WI38 (cell line): ENCODE measurements around the gene ANKRD60.

ENCODE experiments used
- H3K4me3 ChIP-seq: 2 replicates; pipeline ENCODE4 v1.5.1; 2011; ENCODE audit warnings: low read depth, mild to moderate bottlenecking, control low read depth, low read length
- CTCF ChIP-seq: IDR thresholded peaks from 2 replicates; pipeline ENCODE4 v1.5.1; 2012; ENCODE audit warnings: low read depth, mild to moderate bottlenecking, control low read depth, low read length

Gene ANKRD60, protein sequence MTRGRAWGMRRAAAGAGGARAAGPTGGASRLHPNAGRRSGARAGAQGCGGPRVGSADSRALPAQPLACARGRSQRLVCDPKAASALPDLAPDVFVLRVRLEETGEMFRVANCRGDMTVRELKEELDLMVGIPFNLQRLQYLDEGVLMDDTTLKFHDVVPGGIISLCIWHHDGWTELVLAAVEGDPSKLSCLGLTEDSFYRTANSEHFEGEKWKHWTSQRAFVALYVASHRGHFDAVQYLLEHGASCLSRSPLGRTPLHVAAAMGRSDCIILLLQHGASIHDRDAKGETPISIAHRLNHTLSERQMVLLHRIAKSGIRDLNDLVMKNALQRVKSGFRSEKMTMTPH

GRCh38 chr20:58228484-58229197, at the start of gene ANKRD60:
ANKRD60 (minus strand) TSS chr20:58228653; CDS start chr20:58228653, 0 bp downstream.
- H3K4me3 ChIP-seq, result peak within 1 kb of the TSS; percentile 45
- no peak for TF ChIP-seq CTCF

DNA sequence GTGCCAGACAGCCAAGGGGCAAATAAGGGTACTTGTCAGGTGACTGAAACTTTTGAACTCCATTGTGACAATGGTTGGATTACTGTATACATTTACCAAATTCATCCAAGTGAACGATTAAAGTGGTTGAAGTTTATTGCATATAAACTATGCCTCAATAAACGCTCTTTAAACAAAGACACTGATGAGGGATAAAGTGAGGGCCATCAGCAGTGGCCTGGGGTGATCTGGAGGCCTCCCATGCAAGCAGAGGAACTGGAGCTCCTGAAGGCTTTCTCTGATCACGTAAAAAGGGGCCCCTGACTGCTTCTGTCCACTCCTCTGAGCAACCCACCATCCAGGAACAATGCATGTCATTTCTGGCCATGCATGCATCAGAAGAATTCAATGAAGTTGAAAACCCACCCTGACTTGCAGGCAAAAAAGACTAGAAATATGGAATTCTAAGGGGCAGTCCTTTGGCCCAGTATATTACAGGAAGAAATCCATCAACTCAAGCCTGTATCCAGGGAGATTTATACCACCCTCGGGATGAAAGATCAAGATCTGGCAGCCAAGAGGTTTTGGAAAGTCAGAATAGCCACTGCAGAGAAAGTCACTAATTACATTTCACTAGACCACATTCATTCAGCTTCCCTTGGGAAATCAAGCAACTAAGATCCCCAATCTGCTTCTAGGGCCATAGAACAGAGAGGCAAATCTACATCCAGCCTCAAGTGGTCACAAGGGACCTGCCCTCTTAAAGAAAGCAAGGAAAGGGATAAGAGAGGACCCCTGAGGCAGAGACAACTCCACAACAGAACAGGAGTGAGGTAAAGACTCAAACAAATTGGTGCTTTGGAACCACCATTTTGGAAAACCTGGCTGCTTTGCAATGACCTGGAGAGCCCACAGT, 49.4 kb upstream of the ANKRD60 start:
- no peak overlapping the region for H3K4me3 ChIP-seq
- no peak for TF ChIP-seq CTCF

- no peak for TF ChIP-seq CTCF
Observed at GRCh38 chr20:58277107-58277506, 48.7 kb upstream of the ANKRD60 start.

GRCh38 chr20:58274384-58274783, 45.9 kb upstream of the ANKRD60 start:
- TF ChIP-seq CTCF, result no peak

More at GRCh38 chr20:58277107-58277506, 48.7 kb upstream of the ANKRD60 start:
- H3K4me3 ChIP-seq, result no peak overlapping the region

DNA sequence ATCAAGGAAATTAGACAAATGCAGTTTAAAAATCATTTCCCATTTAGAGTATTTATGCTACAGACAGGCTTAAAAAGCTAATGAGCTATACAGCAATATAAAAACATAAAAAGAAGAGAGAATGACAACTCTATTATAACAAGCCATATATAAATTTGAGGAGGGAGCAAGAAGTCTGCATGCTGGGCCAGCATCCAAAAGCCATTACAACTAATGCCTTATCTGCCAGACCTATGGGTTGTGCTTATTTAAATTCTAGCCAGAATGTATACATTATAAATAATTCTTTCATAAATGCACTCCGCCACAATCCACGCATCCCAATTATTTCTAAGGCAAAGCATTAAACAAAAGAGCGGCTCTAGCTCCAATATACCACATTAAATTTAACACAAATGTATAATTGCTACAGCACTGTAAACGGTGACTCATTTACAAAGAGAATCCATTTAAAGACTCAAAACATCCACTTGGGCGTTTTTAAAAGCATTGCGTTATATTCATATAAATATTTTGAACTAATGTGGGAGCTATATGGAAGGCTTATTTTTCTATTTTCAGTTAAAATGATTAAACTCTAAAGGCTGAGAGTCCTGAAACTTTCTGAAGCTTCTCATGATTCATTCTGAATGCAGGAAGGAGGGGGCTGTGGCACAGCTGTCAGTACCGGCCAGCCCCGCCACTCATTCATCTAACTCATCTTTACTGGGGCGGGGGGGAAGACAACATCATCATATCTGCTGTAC, 43.3 kb upstream of the ANKRD60 start:
- no peak overlapping the region for H3K4me3 ChIP-seq
- no peak for TF ChIP-seq CTCF

More at GRCh38 chr20:58274384-58274783, 45.9 kb upstream of the ANKRD60 start:
- H3K4me3 ChIP-seq, result no peak overlapping the region

DNA sequence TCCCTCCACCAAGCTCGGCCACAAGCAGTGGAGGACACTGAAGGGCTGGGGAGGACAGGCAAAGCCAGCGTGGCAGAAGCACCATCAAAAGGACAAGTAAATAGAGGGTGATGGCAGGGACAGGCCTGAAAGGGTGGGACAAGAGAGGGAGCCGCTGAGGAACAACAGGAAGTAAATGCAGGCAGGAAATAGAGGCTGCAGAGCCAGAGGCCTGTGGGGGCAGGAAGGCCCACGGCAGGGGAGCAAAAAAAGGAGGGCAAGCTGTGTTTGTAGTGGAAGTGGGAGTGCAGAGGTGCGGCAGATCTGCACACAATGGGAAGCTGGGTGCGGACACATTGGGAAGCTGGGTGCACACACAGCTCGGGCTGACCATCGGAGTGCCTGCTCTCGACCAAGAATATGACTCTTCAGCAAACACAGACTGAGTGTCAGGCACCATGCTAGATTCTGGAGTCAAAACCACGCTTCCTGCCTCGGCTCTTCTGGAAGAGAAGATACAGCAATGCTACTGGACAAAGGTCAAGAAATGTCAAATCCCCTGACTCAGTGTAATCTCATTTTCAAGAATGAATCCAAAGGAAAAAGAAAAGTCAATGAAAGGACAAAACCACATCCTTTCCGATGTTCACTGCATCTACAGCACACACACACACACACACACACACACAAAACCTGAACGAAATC, 40.6 kb upstream of the ANKRD60 start:
- H3K4me3 ChIP-seq, result no peak overlapping the region
- TF ChIP-seq CTCF, result no peak
